H7 (cell line): ENCODE measurements around the gene TAGLN. TPM values are rescaled to one million over a fixed set of nuclear protein-coding genes. Genes with fewer than 3 reads are reported as not detected.
A peak's percentile ranks its signal among the peaks of the same experiment; 100 is the strongest.

Source experiments
- DNase-seq: peaks from one replicate; pipeline ENCODE4 v3.0.0; 2012
- H3K27me3 ChIP-seq: 2 replicates; pipeline ENCODE4 v1.6.0; 2011; ENCODE audit warnings: mild to moderate bottlenecking, low read length; ENCODE audit not compliant: control insufficient read depth, insufficient read depth
- H3K36me3 ChIP-seq: replicated peaks from 2 replicates; pipeline ENCODE4 v1.5.1; 2011; ENCODE audit warnings: low read length; ENCODE audit not compliant: control insufficient read depth, insufficient read depth
- H3K4me3 ChIP-seq: 2 replicates; pipeline ENCODE4 v1.5.1; 2011; ENCODE audit warnings: low read depth, mild to moderate bottlenecking, control low read depth, low read length, moderate library complexity; ENCODE audit not compliant: insufficient read depth
- total RNA-seq: library from RNA; depleted of rRNA; stranded (reverse); fragments of >200 nt; shearing (Covaris generic); gene quantifications from 2 replicates; pipeline ENCODE4 v1.2.3, GENCODE V29; 2014; rRNA removed

Gene TAGLN
- total RNA-seq, 1 experiment from 2014 or later, result 343 TPM

DNA sequence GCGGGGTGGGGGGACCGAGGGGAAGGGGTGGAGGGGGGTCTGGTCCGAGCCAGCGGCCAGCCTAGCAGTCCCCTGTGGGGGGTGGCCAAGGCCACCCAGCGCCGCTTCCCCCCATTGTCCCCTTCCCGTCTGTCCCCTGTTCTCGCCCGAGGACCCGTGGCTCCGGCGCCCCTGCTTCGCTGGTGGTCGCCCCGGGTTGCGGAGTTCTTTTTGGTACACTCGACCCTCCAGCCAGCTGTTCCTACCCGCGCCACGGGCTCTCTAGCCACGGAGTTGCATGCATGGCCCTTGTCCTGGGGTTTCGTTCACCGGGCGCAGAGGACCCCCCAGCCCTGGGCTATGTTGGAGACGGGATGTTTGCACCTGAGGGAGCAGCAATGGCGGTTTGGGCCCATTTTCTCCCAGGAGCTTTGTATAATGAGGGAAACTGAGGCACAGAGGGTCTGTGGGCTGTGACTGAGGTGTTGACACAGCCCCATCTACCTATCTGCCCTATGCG is 33.8 kb downstream of the TAGLN start:
- Histone ChIP-seq H3K27me3 (no peaks in the 10 kb centered on the region), H3K36me3 (peaks cover 7% of the 10 kb centered on the region), H3K4me3 (peak overlapping the region; percentile 80)
- no peak for DNase-seq

DNA sequence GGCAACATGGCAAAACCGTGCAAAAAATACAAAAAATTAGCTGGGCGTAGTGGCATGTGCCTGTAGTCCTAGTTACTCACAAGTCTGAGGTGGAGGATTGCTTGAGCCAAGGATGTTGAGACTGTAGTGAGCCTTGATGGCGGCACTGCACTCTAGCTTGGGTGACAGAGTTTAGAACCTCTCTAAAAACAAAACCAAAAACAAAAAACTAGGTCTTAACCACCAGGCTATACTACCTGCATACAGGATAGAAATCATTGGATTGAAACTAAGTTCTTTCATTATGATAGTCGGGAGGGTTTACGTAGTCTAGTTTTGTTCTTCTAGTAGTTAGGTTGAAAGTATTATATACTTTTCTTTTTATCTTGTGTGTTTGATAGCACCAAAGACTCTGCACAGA is 39.1 kb downstream of the TAGLN start:
- DNase-seq, result no peak
- no peaks in the 10 kb centered on the region for H3K27me3 ChIP-seq
- peaks cover 7% of the 10 kb centered on the region for H3K36me3 ChIP-seq
- no peak overlapping the region for H3K4me3 ChIP-seq

DNA sequence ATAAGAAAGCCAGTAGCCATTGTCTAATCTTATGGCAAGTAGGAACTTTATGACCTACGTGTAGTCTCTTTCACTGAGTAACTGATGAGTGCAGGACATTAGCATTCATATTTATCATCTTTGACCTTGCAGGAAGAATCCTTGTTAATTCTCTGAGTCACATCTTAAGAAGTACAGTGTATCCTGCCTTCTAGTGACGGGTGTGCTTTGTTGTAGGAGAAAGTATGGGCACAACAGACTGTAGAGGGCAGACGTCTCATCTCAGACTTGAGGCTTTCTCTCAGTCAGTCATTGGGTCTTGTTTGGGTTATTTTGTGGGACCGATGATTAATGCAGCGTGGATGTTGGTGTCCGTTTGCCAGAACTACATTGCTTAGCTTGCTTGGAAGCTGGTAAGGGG is 40.1 kb downstream of the TAGLN start:
- peaks cover 11% of the 10 kb centered on the region for H3K36me3 ChIP-seq
- no peak overlapping the region for H3K4me3 ChIP-seq
- no peaks in the 10 kb centered on the region for H3K27me3 ChIP-seq
- DNase-seq, result no peak

DNA sequence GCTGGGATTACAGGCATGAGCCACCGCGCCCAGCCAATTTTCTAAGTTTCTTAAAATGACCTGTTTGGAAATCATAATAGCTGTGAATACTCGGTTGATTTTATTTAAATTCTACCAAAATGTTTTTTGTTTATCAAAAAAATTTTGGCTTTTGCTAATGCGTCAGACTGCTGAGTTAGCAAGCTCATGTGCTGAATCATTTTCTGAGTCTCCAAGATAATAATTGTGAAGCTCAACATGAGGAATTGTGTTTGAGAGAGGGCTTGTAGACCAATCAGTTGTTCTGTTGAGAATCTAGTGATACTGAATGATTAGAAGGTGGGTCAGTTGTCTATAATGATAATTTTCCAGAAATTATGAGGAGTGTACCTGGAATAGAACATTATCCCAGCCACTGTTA is 49.2 kb downstream of the TAGLN start:
- Histone ChIP-seq H3K36me3 (peaks cover 12% of the 10 kb centered on the region), H3K4me3 (no peak overlapping the region), H3K27me3 (no peaks in the 10 kb centered on the region)
- DNase-seq, result no peak

DNA sequence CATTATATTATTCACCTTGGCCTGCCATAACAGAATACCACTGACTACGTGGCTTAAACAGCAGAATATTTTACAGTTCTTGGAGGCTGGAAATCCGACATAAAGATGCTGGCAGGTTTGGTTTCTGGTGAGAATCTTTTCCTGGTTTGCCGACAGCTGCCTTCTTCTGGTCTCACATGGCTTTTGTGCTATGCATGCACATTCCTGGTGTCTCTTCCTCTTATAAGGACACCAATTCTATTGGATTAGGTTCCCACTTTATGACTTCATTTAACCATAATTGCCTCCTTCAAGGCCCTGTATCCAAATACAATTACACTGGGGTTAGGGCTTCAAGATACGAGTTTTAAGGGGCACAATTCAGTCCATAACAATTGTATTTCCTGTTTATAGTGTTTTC is 50.4 kb downstream of the TAGLN start:
- Histone ChIP-seq H3K27me3 (no peaks in the 10 kb centered on the region), H3K4me3 (no peak overlapping the region), H3K36me3 (peaks cover 8% of the 10 kb centered on the region)
- DNase-seq, result no peak

DNA sequence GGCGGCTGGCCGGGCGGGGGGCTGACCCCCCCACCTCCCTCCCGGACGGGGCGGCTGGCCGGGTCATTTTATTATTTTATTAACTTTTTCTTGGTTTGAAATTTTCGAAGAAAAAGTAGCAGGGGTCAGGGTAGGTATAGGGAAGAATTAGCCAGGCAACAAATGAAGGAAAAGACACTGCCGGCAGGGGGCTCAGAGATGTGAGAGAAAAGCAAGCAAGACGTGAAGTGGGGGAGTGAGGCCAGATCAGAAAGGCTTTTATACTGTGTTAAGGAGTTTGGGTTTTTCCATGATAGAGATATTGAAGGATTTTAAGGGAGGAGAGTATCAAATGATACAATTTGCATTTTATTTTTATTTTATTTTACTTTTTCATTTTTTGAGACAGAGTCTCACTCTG is 52.3 kb downstream of the TAGLN start:
- Histone ChIP-seq H3K36me3 (peaks cover 3% of the 10 kb centered on the region), H3K27me3 (no peaks in the 10 kb centered on the region), H3K4me3 (no peak overlapping the region)
- DNase-seq, result no peak

DNA sequence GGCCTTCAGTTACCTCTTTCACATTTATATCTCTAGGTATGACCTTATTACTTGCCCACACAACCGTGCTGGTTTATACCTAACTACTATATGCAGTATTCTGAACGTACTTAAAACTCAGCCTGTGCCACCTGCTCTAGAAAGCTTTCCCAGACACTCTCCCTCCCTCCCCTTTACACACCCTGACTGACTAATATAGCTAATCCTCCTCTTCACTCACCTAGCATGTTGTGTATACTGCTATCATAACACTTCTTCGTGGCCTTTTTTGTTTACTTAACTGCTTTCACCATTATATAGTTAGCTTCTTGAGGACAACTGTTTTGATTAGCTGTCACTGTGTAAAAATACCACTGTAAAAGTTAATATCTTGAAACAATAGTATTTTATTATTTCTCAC is 56.8 kb downstream of the TAGLN start:
- H3K36me3 ChIP-seq, result peaks cover 2% of the 10 kb centered on the region
- H3K4me3 ChIP-seq, result no peak overlapping the region
- H3K27me3 ChIP-seq, result no peaks in the 10 kb centered on the region
- no peak for DNase-seq

DNA sequence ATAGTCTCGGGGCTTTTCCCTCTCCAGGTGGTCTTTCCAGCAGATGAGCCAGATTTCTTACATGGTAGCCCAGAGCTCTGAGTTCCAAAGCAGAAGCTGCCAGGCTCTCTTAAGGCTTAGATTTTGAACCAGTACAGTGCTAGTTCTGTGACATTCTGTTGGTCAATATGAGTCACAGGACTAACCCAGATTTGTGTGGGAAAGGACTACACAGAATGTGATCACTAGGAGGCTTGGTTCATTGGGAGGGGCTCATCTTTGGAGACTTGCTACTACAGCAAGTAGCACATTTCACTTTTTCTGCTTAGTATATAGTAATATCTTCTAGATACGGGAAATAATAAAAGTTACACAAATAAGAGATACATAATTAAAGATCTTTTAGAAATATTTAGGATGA is 57.4 kb downstream of the TAGLN start:
- DNase-seq, result no peak
- Histone ChIP-seq H3K36me3 (peaks cover 2% of the 10 kb centered on the region), H3K4me3 (no peak overlapping the region), H3K27me3 (no peaks in the 10 kb centered on the region)

Other genes with a start within 250 kb of the TAGLN start
- 14.4 and 17.5 TPM in 2 replicates for gene SIK3, start 100.9 kb upstream of the TAGLN start, total RNA-seq
- gene PAFAH1B2, start 55.1 kb upstream of the TAGLN start, total RNA-seq, result 138 and 159 TPM in 2 replicates
- gene SIDT2, start 20.6 kb upstream of the TAGLN start, total RNA-seq, result 10.3 and 14.7 TPM in 2 replicates
- gene PCSK7, start 32.7 kb downstream of the TAGLN start, total RNA-seq, result 28.4 and 29.3 TPM in 2 replicates
- 10.1 and 14.9 TPM in 2 replicates for gene RNF214, start 33.3 kb downstream of the TAGLN start, total RNA-seq
- 5.1 and 9.1 TPM in 2 replicates for gene BACE1-AS, start 92.0 kb downstream of the TAGLN start, total RNA-seq
- 7.4 and 12.4 TPM in 2 replicates for gene BACE1, start 116.9 kb downstream of the TAGLN start, total RNA-seq
- gene CEP164, start 128.5 kb downstream of the TAGLN start, total RNA-seq, result 12.8 and 18.8 TPM in 2 replicates